B cell (primary cell): ENCODE data around the gene OR2AG1.
"Not testable (repeated sequence)": the region's sequence is repeated elsewhere in the genome, so short reads cannot be mapped to it uniquely, and the experiment has no call there.

Source experiments
- CTCF ChIP-seq: fragments of 200-600 bp; IDR thresholded peaks from one replicate; pipeline ENCODE4 v1.8.0; 2022; ENCODE audit warnings: antibody characterized with exemption, mild to moderate bottlenecking
- EZH2 ChIP-seq: IDR thresholded peaks from 2 replicates; pipeline ENCODE4 v1.6.1; 2012; ENCODE audit warnings: borderline replicate concordance, low read depth, mild to moderate bottlenecking, moderate library complexity, low read length; ENCODE audit not compliant: insufficient read depth, poor library complexity, severe bottlenecking

- TF ChIP-seq CTCF, EZH2: not testable (repeated sequence)
Measured at GRCh38 chr11:6801075-6801474, 18.3 kb downstream of the OR2AG1 start.
